PFSK-1 (cell line): ENCODE data around the gene ITM2B.

Experiments used
- POLR2AphosphoS5 ChIP-seq: IDR thresholded peaks from 2 replicates; pipeline ENCODE4 v1.6.1; 2012; ENCODE audit warnings: low read depth, mild to moderate bottlenecking, control low read depth, low read length, moderate library complexity
- SIN3A ChIP-seq: IDR thresholded peaks from 2 replicates; pipeline ENCODE4 v1.6.1; 2012; ENCODE audit warnings: mild to moderate bottlenecking, low read length, moderate library complexity, borderline replicate concordance; ENCODE audit not compliant: insufficient read depth

- TF ChIP-seq SIN3A (no peak), POLR2AphosphoS5 (no peak)
Observed at GRCh38 chr13:48222358-48223301, 10.4 kb upstream of the ITM2B start.
